HepG2 (cell line): ENCODE data around the gene CERS1.

Experiments
- HDAC1 ChIP-seq: sonication (generic); formaldehyde crosslinking; IDR thresholded peaks from 2 replicates; pipeline ENCODE4 v1.5.1; 2020; ENCODE audit warnings: mild to moderate bottlenecking, missing genetic modification reagents
- POLR2AphosphoS5 ChIP-seq: IDR thresholded peaks from 2 replicates; pipeline ENCODE4 v1.6.1; 2012; ENCODE audit warnings: low read depth, low read length

- TF ChIP-seq POLR2AphosphoS5: no peak
- no peak for TF ChIP-seq HDAC1 (CRISPR knock-in tag)
These were observed 43.2 kb upstream of the CERS1 start for GRCh38 chr19:18939163-18939562.
